Posterior cingulate gyrus (tissue), 11 donors: ENCODE results near the gene MCAM.

Experiments
- DNase-seq, 10 donors: peaks; one replicate each; pipeline versions ENCODE4 v3.0.0 to v3.0.0-alpha.2; 2020 to 2021; ENCODE audit warnings: mixed read lengths in 3 of 10
- intact Hi-C: fragments of 100-400 bp; cut with DNase I; formaldehyde crosslinking; loops from one replicate; pipeline ENCODE4 v1.15.1; 2023

MCAM gene, protein sequence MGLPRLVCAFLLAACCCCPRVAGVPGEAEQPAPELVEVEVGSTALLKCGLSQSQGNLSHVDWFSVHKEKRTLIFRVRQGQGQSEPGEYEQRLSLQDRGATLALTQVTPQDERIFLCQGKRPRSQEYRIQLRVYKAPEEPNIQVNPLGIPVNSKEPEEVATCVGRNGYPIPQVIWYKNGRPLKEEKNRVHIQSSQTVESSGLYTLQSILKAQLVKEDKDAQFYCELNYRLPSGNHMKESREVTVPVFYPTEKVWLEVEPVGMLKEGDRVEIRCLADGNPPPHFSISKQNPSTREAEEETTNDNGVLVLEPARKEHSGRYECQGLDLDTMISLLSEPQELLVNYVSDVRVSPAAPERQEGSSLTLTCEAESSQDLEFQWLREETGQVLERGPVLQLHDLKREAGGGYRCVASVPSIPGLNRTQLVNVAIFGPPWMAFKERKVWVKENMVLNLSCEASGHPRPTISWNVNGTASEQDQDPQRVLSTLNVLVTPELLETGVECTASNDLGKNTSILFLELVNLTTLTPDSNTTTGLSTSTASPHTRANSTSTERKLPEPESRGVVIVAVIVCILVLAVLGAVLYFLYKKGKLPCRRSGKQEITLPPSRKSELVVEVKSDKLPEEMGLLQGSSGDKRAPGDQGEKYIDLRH

DNA sequence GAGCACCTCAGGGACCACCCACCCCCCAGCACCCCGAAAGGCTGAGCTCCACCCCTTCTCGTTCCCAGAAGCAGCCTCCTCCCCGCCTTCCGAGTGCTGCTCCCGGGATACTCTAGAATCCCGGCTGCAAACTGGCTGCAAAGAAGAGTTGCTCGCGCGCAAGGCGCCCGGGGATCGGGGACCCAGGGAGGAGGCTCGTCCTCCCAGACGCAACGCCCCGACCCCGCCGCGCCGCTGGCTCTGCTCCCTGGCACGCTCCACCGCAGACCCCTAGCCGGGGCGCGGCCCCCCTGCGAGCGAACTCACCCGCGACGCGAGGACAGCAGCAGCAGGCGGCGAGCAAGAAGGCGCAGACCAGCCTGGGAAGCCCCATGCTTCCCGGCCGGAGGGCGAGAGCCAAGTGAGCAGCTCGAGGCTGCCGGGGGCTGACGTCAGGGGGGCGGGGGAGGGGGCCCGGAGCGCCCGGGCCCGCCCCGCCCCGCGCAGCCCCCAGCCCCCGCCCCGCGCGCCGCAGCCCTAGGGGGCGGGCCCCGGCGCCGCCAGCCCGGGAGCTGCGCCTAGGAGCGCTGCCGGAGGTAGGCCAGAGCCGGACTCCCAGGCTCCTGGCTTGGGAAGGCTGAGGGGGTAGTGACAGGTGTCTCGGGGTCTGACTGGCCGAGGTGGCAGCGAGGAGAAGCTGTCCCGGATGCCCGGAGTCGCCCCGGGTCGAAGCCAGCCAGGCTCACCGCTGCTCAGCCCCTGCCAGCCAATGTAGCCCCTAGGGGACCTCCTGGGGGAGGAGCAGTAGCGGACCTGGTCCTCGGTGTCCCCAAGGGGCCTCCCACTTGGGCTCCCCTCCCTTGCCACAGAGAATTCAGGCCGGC lies at the start of gene MCAM:
Gene MCAM (minus strand): TSS at position 402 of the 863 bp plus-strand sequence. CDS start 29 bp downstream, at position 373.
- peak in 5 of 10 donors; percentile 34 to 91 (median 77) for DNase-seq

DNA sequence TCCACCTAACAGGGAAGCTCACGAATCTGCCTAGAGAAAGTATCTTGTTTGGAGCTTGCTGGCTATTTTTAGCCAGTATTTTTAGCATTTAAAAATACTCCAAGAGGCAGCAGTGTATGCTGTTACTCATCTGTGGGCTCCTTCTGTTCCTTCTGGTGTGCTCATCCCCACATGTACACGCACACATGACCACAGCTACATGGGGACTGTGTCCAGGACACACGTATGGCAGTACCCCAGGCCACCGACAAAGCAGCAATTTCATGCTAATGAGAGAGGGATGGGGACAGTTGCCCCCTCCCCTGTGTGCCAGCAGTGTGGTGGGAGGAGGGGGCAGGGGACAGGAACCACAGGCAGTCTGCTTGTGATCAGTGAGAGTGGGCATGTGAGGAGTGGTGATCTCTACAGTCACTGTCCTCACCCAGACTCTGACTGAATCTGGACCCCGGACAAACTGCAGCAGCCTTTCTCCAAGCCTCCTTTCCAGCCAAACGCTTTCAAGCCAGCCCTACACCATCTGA lies 48.2 kb upstream of the MCAM start:
- DNase-seq: peak in 3 of 10 donors; percentile 78 to 83 (median 81)
- intact Hi-C loops: no loop called here

More for the DNA sequence above, at the start of gene MCAM:
- intact Hi-C loops: no loop called here

DNA sequence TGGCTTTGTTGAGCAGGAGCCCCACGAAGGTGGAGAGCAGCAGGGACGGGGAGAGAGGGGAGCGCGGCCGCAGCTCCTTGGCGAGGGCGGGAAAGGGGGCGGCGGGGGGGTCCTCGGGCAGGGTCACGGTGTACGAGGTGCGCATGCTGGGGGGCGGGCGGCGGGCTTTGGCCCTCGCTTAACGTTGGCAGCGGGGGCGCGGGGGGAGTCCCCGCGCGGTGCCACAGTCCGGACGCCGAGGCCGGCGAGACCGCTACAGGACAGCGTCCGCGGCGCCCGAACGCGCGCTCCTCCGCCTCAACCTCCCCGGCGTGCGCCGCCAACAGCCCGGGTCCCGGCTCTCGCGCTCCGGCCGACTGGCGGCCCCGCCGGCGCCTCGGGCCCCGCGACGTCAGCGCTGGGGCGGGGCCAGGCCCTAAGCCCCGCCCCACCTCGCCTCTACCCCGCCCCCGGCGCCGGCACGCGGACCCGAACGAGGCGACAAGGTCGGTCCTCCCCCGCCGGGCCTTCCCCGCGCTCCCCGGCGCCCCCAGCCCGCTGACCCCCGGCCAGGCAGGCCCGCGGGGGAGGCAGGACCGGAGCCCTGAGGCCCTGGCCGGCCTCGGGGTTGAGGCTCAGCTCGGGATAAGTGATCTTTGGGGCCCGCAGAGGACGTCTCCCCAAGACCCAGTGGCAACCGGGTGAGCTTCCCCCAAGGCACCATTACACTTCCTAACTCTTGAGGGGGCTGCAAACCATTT lies 47.1 kb upstream of the MCAM start:
- intact Hi-C loops: no loop called here
- peak in 8 of 10 donors; percentile 57 to 97 (median 82) for DNase-seq

DNA sequence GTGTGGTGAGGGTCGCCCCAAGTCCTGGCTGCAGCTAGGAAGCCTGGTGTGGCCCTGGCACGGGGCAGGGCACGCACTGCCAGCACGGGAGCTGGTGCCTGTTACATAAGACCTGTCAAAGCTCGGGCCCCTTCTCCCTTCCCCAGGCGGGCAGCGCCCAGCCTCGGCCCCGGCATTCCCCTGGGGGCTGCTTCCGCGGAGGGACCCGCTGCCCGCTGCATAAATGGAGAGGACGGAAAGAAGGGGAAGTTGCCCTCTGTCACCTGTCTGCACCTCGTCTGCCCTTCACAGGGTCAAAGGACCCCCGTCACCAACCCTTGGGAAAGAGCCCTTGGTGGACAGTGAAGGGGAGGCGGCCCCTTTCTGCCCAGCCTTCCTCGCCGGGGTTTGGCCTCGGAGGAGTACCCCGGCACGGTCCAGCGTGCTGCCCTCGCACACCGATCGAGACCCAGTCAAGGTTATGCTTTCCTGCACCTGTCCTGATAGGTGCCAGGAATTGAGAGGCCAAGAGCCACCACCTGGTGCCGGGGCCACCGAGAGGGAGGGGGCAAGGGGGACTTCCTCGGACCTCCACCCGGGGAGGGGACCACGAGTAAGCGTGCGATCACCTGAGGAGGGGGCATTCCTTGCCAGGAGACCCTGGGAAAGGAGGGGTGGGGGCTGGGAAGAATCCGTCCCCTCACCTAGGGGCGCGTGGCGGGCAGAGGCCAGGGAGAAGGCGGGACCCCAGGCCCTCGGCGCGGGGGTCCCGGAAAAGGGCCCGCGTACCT lies 46.3 kb upstream of the MCAM start:
- DNase-seq: peak in 4 of 10 donors; percentile 15 to 85 (median 78)

DNA sequence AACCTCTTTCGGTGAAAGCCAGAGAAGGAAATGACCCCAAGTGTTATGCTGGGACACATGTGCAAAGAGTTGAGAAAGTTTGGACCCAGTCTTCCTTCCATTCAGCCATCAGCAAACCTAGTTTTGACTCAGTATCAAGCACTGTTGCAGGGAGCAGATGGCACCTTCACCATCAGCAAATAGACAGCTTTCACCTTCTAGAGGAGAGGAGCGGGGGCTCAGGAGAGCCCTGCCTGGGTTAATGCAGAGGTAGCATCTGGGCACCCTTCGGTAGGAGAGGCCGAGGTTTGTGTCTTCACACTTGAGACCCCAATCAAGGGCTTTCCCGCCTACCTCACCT lies 45.8 kb upstream of the MCAM start:
- no peak for DNase-seq
- intact Hi-C loops: no loop called here

More for the DNA sequence above, 46.3 kb upstream of the MCAM start:
- intact Hi-C loops: no loop called here

DNA sequence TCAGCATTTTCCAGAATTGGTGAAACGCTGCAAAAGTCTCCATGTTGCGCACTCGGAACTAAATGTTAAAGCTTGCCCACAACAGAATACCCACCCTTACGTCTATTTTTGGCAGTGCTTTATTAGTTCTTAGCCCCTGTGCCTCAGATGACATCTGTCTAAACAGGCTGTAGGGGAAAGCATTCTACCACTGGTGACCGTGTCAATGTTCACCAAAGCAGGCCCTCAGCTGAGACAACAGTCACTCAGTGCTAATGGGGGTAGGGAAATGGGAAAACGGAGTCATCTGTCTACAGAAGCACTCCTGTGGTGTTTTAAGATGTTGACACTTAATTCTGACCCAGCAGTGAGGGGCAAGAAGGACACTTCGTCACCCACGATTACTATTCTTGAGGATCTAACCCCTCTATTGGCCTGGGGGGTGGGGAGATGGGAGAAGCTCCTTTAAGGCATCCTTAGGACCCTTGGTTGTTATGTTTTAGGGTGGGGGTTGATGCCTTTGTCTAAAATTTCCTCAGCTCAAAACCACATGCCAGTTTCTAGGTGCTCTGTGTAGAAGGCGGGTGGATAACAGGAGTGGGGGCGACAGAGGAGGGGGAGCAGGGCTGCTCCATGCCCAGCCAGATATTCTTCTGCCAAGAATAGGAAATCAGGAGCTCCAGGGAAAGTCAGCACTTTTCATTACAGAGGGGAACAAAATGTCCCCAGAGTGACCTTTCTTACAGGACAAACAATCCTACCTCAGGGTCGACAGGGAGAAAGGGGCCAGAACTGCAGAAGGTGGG lies 45.2 kb upstream of the MCAM start:
- intact Hi-C loops: no loop called here
- peak in 3 of 10 donors; percentile 15 to 57 (median 50) for DNase-seq

DNA sequence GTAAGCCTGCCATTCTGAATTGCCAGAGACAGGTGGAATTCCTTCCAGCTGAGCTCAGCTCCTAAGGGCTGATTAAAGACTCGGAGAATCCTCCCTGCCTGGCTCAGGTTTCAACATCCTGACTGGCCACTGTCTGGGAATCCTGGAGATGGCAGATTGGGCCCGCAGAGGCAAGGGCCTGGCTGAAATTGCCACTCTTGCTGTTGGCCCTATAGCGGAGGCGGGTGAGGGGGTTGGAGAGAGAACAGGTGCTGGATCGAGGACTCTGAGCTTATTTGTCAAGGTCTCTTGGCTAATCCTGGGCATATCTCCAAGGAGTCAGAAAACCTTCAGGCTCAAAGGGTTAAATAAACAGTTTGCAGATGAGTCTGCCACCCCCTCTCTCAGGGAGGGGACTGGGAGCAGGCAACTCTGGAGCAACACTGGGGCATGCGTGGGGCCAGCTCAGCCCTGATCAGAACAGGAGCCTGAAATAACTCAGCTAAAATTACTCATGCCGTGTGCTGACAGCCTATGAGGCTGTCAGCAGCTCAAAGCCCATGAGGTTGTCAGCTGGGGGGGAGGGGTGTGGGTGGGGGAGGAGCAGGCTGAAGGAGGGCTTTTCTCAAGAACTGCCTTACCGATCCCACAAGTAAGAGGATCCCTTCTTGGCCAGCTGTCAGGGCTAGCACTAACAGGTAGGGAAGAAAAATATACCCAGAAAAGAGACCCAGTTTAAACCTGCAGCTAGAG lies 44.3 kb upstream of the MCAM start:
- peak in 5 of 10 donors; percentile 22 to 94 (median 90) for DNase-seq

DNA sequence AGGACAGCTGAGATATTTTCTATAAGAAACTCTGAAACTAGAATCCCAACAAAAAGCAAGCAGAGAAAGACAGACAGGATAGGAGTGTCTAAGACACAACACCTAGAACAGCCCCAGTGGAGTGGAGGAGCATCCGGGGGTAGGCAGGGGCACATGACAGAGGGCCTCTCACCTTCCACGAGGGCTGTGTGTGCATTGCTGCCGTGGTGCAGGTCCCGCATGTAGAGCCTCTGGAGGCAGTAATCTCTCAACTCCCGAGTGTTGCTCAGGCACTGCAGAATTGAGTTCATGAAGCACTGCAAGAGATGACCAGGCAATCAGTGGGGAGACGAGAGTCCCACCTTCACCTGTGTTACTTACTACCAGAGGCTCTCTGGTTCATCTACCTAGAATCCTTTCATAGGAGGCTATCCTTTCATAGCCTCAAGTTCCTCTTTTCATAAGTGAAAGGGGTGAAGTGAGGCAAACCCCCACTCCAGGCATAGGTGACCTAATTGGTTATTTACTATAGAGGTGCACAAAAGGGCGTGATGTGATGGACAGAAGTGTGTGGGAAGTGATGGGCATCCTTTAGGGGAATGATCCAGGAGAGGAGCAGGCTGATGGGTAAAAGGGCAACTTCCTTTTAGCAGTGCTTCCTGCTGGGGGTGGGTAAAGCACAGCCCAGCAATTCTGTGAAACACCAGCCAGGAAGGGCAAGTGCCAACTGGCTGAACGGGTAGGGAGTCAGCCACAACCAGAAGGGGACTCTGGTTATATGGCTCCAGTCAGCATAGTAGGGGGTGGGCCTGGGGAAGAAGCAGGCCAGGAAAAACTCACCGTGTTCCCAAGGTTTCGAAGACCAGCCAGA lies 42.7 kb upstream of the MCAM start:
- intact Hi-C loops: no loop called here
- peak in 3 of 10 donors; percentile 16 to 61 (median 29) for DNase-seq

More for the DNA sequence above, 44.3 kb upstream of the MCAM start:
- intact Hi-C loops: no loop called here

DNA sequence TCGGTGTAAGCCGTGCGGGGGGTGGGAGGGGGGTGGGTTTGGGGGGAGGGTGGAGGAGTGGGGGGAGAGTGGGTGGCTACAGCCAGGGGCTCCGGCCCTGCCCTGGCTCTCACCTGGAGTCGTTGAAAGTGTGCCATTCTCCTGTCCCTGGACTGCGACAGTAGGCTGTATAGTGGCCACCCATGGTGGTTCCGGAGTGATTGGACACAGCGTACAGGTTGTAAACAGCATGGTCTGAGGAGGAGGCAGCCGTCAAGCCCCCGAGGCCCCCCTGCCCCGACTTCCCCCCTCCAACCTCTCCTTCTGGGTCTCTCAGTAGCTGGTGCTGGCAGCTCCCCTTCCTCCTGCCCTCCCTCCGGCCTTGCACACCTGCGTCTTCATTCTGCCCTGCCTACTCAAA lies 40.1 kb upstream of the MCAM start:
- intact Hi-C loops: loop anchor here (2.0 kb wide), 2 partner anchors 24 to 118 kb away; partner anchors contain the start of gene USP2

DNA sequence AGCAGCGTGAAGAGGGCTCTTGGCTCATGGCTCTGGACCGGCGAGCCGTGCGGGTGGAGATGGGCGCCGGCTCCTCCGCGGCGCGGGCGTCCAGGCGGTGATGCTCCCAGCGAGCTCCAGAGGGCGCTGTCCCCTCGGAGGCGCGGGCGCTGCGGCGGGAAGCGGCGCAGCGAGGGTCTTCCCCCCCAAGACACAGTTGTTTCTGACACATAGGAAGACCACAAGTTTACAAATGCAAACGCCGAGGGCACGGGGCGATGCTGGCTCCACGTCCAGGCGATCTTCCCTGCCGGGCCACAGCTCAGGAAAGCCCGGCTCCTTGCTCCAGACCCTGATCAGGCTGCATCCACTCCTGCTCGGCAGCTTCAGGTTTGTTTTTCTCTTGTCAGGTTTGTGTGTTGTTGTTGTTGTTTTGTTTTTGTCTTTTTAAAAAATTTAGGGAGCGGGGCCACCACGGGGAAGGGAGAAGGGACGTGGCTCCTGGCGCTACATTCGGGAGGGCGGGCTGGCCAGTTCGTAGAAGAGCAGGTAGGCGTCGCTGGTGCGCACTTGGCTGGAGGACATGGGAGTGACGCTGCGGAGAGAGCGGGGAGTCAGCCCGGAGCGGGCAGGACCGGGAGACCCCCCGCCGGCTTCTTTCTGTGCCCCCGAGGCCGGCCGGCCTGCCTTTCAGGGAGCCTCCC lies 39.6 kb upstream of the MCAM start:
- intact Hi-C loops: loop anchor here (1.0 to 2.0 kb wide), 3 partner anchors 15 to 118 kb away; partner anchors contain the start of gene USP2
- peak in 8 of 10 donors; percentile 70 to 96 (median 79) for DNase-seq

More for the DNA sequence above, 40.1 kb upstream of the MCAM start:
- DNase-seq: peak in 1 of 10 donors; percentile 72

DNA sequence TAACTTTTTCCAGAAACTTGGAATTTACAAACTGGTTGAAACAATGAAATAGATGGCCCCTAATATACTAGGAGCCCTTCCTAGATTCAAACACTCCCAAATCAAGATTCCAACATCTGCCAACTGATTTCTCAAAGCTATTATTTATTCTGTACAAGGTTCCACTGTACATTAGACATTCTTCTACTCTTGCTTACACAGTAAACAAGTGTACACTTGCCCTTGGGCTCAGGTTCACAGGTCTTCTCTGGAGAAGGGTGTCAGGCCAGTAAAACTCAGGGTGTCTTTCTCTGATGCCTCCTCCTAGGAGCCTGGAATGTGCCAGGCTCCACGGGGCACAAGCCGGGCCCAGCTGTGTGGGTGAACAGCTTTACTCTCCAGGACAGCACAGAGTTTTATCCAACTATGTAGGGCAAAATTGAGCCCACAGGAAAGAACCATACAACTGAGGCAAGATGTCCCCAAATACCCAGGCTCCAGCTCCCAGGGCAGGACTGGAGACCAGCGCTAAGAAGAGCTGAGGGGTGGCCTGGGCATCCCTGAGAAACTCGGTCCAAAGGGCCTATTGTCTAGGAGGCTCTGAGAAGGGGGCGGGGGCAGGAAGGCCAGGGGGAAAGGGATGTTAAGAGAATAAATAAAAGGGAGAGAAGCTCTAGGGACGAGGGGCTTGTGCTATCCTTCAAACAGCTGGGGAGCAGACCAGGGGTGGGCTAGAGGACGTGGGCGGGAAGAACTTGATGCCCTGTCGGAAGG lies 38.3 kb upstream of the MCAM start:
- intact Hi-C loops: no loop called here
- peak in 2 of 10 donors; percentile 28 to 64 for DNase-seq

DNA sequence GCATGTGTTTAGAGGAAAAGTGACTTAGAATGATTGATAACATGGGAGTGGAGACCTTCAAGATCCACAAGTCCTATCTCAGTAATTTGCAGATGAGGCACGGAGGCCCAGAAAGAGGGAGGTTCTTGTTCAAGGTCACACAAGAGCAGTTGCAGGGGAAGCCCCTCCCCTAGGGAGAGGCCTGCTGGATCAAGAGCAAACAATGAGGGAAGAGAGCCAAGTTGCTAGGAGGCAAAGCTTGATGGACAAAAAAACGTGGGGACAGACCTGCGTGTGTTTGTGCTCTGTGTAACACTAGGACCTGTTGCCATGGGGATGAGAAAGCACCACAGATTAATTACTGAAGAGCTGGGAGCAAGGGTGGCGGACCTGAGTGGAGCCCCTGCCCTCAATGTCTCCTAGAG lies 35.9 kb upstream of the MCAM start:
- DNase-seq: peak in 1 of 10 donors; percentile 65
- intact Hi-C loops: no loop called here

DNA sequence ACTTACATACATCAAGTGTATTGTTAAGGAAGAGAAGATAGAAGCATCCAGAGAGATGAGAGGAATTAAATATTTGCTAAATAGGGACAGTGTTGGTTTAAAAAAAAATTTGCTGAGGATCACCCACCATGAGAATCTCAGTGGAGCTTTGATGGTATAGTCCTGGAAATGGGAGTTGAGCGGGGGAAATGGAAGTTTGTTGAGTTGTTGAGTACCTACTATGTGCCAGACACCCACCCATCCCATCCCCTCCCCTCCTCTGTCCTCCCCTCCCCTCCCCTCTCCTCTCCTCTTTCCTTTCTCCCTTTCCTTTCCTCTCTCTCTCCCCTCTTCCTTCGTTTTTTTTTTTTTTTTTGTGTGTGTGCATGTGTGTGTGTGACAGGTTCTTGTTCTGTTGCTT lies 34.3 kb upstream of the MCAM start:
- intact Hi-C loops: no loop called here
- DNase-seq: no peak

DNA sequence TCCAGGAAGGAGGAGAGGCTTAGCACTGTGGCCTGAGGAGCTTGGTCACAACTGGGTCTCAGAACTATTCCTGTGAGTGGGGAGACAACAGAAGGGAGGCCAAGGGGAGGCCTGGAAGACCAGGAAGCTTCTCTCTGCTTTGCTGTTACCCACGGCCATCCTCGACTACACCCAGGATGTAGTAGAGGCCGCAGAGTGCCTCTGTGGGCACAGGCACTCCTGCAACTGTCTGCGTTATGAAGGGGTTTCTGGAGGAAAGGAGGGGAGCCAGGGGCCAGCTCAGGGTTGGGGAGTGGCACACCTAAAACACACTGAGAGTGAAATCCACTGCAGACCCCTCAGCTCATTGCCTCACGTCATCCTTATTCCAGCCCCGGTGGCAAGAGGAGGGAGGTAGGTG lies 33.4 kb upstream of the MCAM start:
- intact Hi-C loops: no loop called here
- DNase-seq: peak in 1 of 10 donors; percentile 30

DNA sequence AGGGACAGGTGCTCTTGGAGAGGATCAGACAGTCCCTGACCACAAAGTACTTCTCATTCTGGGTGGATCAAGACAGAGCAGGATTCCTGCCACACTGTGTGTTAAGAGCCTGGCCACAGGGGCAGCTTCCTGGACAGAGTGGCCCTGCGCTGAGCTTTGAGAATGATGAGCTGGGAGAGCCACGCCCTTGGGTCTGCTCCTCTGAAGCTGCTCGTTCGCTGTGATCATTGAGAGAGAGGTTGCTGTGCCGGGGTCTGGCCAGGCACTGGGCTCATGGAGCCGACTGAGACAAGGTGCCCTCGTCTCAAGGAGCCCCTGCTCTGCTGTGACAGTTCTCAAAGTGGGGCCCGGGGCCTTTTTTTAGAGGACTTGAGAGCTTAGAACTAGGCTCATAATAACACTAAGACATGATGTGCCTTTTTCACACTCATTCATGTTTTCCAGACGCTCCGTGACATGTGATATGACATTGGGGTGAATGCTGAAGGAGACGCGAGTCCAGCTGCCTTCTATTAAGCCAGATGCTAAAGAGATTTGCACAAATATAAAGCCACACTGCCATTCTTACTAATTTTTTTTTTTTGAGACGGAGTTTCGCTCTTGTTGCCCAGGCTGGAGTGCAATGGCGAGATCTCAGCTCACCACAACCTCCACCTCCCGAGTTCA lies 31.1 kb upstream of the MCAM start:
- peak in 1 of 10 donors; percentile 43 for DNase-seq
- intact Hi-C loops: no loop called here
